ENCODE results near the gene GNAQ. TPM values are rescaled to one million over a fixed set of nuclear protein-coding genes. Genes with fewer than 3 reads are reported as not detected.

Gene GNAQ
- total RNA-seq, 1 donor from 2014 or later = 64.9 TPM

DNA sequence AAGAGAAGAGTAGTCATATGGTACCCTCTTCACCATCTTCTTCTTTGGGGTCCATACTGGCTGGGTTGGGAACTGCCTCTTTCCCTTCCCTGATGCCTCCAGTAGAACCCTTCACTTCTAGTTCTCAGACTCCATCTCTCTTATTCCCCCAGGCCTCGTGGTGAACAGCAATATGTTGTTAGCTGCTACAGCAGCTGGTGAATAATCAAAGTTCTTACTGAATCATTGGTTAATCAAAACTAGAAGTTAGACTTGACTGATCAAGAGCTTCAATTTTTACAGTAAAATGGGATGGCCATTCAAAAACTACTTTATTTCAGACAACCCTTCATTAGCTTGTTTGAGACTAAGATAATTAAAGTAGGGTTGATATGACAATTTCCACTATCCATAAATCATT lies 192.6 kb downstream of the GNAQ start:
- TF ChIP-seq, protein P1, sequence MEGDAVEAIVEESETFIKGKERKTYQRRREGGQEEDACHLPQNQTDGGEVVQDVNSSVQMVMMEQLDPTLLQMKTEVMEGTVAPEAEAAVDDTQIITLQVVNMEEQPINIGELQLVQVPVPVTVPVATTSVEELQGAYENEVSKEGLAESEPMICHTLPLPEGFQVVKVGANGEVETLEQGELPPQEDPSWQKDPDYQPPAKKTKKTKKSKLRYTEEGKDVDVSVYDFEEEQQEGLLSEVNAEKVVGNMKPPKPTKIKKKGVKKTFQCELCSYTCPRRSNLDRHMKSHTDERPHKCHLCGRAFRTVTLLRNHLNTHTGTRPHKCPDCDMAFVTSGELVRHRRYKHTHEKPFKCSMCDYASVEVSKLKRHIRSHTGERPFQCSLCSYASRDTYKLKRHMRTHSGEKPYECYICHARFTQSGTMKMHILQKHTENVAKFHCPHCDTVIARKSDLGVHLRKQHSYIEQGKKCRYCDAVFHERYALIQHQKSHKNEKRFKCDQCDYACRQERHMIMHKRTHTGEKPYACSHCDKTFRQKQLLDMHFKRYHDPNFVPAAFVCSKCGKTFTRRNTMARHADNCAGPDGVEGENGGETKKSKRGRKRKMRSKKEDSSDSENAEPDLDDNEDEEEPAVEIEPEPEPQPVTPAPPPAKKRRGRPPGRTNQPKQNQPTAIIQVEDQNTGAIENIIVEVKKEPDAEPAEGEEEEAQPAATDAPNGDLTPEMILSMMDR (IDR thresholded peaks at IDR 0.05; ENCODE audit: unreplicated experiment) = no peak
- Mint-ChIP-seq H3K36me3 (ENCODE audit: insufficient read depth) (no peaks in the 10 kb centered on the region), H3K4me1 (ENCODE audit: low read depth) (peaks cover 13% of the 10 kb centered on the region), H3K9me3 (ENCODE audit: low read depth) (no peaks in the 10 kb centered on the region), H3K27me3 (no peaks in the 10 kb centered on the region), H3K4me3 (ENCODE audit: low read depth) (no peak overlapping the region), H3K27ac (no peak overlapping the region)
- DNase-seq (ENCODE audit: low spot score, unreplicated experiment) = no peak

DNA sequence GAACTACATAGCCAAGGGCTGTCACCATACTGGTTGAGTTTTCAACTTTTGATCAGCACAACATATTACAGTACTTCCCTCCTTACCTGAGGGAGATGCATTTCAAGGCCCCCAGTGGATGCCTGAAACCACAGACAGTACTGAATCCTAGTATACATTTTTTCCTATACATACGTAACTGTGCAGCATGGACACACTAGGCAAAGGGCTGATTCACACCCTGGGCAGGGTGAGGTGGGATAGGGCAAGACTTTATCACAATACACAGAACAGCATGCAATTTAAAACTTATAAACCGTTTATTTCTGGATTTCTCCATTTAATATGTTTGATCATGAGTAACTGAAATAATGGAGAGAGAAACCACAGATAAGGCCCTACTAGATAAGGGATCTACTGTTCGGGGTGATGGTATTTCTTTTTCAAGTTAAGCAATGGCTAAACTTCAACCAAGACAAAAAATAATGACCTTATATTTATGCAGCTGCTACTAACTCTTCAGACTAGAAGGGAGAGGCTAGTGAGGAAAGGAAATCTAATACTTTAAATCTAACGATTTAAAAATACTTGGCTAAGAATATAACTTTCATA lies 196.6 kb downstream of the GNAQ start:
- Mint-ChIP-seq H3K9me3 (ENCODE audit: low read depth) (no peaks in the 10 kb centered on the region), H3K27ac (no peak overlapping the region), H3K4me1 (ENCODE audit: low read depth) (peaks cover 7% of the 10 kb centered on the region), H3K36me3 (ENCODE audit: insufficient read depth) (peaks cover 2% of the 10 kb centered on the region), H3K4me3 (ENCODE audit: low read depth) (no peak overlapping the region), H3K27me3 (no peaks in the 10 kb centered on the region)
- no peak for DNase-seq (ENCODE audit: low spot score, unreplicated experiment)
- TF ChIP-seq, protein P1 (IDR thresholded peaks at IDR 0.05; ENCODE audit: unreplicated experiment) = no peak

DNA sequence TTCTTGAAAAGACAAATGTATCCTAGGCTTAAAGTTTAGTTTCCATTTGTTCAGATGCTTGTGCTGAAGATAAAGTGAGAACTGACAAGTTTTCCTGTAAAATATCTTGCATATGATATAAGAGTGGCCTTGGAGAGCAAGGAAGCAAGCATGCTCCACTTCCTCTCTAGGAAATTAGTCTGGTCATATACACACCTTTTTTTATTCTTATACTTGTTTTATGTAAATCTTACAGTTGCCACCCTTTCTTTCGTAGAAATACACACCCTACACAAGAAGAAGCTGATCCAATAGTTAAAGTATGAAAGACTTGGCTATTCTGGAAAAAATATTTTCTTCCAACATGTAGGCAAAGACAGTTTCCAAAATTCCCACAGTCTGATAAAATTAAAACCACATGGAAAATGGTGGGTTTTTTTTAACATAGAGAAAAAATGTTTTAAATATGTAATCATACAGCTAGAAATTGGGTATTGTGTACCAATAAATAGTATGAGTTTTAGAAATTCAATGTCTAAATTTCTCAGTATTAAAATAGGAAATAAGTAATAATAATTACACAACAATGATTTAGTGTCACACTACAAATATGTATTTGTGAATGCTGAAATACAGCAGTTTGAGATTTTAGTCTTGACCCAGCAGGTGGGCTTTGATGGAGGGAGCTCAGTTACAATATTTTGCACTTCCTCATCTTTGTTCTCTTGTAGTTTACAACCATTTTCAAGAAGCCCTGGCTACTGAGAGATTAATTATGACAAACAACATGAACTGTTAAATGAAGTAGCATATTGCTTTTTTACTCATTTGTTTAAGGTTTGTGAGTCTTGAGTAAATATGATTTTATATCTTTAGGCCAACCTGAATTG lies 197.8 kb downstream of the GNAQ start:
- Mint-ChIP-seq H3K27me3 (no peaks in the 10 kb centered on the region), H3K9me3 (ENCODE audit: low read depth) (no peaks in the 10 kb centered on the region), H3K4me3 (ENCODE audit: low read depth) (no peak overlapping the region), H3K27ac (no peak overlapping the region), H3K4me1 (ENCODE audit: low read depth) (no peaks in the 10 kb centered on the region), H3K36me3 (ENCODE audit: insufficient read depth) (peaks cover 2% of the 10 kb centered on the region)
- TF ChIP-seq, protein P1 (IDR thresholded peaks at IDR 0.05; ENCODE audit: unreplicated experiment) = no peak
- no peak for DNase-seq (ENCODE audit: low spot score, unreplicated experiment)

DNA sequence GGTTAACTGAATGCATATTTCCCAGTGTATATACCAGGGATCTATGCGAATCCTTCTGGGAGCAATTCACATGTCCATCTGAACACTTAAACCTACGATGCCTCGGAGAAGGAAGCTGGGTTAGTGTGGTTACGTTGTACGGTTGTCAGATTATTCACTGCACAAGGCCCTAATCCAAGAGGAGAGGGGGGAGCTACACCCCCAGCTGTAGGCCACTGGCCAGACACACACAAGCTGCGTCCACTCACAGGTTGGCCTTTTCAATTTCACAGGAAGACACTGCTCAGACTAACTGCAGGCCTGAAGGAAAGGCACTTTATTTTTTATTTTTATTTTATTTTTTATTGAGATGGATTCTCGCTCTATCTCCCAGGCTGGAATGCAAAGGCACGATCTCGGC lies 199.0 kb downstream of the GNAQ start:
- H3K9me3 Mint-ChIP-seq (ENCODE audit: low read depth) = no peaks in the 10 kb centered on the region
- TF ChIP-seq, protein P1 (IDR thresholded peaks at IDR 0.05; ENCODE audit: unreplicated experiment) = no peak
- no peak for DNase-seq (ENCODE audit: low spot score, unreplicated experiment)
- no peaks in the 10 kb centered on the region for H3K27me3 Mint-ChIP-seq
- peaks cover 2% of the 10 kb centered on the region for H3K36me3 Mint-ChIP-seq (ENCODE audit: insufficient read depth)
- H3K4me1 Mint-ChIP-seq (ENCODE audit: low read depth) = no peaks in the 10 kb centered on the region
- H3K4me3 Mint-ChIP-seq (ENCODE audit: low read depth) = no peak overlapping the region
- no peak overlapping the region for H3K27ac Mint-ChIP-seq

DNA sequence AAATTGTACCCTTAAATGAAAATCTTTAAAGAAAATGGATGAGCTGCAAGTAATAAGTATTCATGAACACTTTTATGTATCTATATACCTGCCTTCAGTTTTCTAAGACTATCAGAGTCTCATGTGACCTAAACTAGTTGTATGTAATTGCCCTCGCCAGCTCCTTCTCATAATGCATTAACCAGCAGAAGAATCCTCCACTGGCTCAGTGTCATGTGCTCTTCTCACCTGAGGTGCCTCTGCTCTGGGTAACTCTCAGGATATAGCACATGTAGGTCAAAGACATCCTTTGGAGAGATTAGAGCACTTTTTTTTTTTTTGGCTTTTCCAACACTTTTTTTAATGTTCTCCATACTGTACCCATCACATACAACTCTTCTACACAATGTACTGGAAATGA lies 199.8 kb downstream of the GNAQ start:
- no peak for DNase-seq (ENCODE audit: low spot score, unreplicated experiment)
- H3K27ac Mint-ChIP-seq = no peak overlapping the region
- peaks cover 3% of the 10 kb centered on the region for H3K4me1 Mint-ChIP-seq (ENCODE audit: low read depth)
- no peaks in the 10 kb centered on the region for H3K27me3 Mint-ChIP-seq
- TF ChIP-seq, protein P1 (IDR thresholded peaks at IDR 0.05; ENCODE audit: unreplicated experiment) = no peak
- no peak overlapping the region for H3K4me3 Mint-ChIP-seq (ENCODE audit: low read depth)
- H3K9me3 Mint-ChIP-seq (ENCODE audit: low read depth) = no peaks in the 10 kb centered on the region
- peaks cover 2% of the 10 kb centered on the region for H3K36me3 Mint-ChIP-seq (ENCODE audit: insufficient read depth)

Data from progenitor cell of endocrine pancreas (in vitro differentiated cells).